Fibroblast of peridontal ligament (primary cell): Measurements from ENCODE around the gene CRACR2B.

Source experiments
- DNase-seq: peaks from one replicate; pipeline ENCODE4 v3.0.0-alpha.2; 2010; ENCODE audit errors: extremely low read depth

CRACR2B gene

GRCh38 chr11:827897-828192 lies at the start of gene CRACR2B:
TSS of gene CRACR2B (plus strand) at chr11:827919. CDS start at chr11:828608, 689 bp downstream.
- DNase-seq, result no peak

GRCh38 chr11:778976-779954 lies 48.5 kb upstream of the CRACR2B start:
- DNase-seq, result no peak

DNA sequence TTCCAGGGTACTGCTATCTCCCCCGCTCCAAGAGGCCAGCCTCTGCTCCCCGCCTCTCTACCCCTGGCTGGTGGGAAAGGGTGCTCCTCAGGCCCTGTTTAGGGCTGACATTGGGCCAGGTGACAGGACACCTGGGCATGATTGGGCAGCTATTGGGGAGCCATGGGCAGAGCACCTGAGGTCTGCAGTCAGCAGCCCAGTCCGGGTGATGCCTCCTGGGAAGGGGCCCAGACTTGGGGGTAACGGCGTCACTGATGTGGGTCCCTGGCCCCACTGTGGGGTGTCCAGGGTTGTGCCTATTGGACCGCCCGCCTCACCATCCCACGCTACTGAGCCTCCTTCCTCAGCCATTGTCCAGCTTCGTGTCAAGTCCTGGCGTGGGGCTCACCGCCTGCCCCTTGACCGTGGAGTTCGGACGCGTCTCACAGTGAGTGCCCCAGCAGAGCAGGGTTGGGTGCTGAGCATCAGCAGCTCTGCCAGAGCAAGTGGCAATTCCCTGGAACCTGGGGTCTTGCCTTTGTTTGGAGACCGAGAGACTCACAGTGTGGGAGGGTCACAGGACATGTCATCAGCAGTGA lies 47.7 kb upstream of the CRACR2B start:
- DNase-seq, result no peak

- DNase-seq, result no peak
These were observed 45.2 kb upstream of the CRACR2B start for GRCh38 chr11:782264-783174.

DNA sequence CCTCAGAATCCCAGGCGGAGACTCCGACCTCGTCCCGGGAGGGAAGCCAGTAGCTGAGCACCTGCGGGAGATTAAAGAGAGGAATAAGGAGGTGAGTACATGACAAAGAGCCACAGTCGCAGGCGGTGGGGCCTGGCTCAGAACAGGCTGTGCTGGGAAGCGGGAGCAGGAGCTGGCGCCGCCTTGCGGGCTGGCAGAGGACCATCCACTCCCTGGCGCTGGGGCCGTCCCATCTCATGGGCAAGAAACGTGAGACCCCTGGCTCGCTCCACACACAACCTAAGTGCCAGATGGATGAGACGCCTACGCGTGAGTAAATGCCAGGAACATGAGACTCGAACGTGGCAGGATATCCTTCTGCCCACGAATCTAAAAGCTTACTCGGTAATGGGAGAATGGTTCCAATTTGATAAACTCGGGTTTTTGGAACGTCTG lies 44.1 kb upstream of the CRACR2B start:
- peak; percentile 95 for DNase-seq

GRCh38 chr11:786235-787083 lies 41.3 kb upstream of the CRACR2B start:
- DNase-seq, result no peak

GRCh38 chr11:787084-787675 lies 40.5 kb upstream of the CRACR2B start:
- DNase-seq, result no peak

DNA sequence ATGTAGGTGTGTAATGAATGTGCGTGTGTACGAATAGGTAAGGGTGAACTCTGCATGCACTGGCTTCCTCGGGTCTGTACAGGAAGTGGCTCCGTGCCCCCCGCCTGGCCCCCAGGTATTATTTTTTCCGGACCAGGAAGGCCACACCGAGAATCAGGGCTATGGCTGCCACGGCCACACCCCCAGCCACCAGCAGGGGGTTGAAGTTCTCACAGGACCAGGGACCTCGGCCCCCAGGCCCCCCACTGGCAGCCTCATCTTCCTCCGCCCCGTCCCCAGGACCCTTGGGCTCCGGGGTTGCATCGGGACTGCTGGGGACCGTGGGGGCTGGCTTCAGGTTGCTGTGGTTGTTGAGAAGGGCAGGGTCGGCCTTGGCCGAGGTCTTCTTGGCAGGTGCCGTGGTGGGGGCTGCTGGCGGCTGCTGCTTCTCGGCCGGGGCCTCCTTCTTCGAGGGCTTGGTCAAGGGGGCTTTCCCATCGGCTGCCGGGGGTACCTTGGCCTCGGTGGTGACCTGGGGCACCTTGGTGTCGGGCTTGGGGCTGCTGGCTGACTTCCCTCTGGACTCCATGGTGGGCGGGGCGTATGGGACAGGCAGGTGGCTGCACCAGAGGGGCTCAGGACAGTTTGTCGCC lies 39.6 kb upstream of the CRACR2B start:
- DNase-seq, result no peak

DNA sequence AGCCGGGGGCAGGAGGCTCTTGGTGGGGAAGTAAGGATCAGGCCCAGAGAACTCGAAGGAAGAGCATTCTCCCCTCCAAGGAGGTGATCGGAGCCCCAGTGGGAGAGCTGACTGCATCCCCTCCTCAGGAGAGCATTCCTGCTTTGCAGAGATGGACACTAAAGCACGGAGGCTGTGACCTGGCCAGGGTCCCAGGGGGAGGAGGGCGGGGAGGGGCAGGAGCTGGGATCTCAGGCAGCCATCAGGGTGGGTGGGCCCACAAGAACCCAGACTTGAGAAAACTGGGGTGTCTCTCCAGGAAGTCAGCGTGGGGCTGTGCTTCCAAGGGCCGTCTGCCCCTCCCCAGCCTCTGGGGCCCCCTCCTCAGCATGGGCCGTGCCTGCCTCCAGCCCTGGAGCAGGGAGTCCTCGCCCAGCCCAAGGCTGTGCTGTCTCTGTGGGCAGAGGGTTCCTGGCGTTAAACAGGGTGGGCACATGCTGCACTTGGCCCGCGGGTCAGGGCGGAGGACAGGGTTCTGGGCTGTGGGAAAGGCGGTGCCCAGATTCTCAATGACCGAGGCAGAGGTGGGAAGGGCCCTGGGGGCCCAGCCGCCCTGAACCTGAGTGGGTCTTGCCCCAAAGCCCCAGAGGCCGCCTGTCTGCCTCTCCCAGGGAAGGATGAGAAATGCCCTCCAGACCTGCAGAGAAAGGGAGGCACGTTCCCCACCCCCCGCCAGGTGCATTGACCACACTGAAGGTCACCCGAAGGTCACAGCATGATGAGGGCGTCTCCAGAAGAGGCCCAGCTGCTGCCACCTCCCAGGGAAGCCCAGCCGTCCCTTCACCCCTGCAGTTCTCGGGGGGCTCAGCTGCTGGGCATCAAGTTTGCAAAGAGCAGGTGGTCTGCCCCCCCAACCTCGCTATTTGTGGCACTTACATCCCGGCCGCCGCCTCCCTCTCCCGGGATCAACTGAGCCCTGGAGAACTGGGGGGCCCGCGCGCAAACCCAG lies 38.5 kb upstream of the CRACR2B start:
- DNase-seq, result no peak

DNA sequence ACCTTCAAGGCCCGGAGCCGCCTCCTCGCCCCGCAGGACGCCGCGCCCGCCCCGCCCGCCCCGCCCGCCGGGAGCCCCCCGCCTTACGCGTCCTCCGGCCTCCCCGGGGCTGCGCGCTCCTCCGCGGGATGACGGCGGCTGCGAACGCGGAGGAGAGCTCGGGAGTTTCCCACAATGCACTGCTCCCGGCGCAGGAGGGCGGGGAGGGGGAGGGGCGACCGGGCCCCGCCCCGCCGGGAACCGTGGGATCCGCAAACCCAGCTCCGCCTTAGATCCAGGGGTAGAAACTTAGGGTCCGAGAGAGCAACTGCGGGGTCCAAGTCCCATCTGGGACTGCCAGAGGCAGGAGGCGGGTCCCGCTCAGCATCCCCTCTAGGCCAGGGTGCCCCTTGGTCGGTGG lies 37.8 kb upstream of the CRACR2B start, which contains the start of gene CEND1:
Gene CEND1 (minus strand): TSS at position 148 of the 400 bp plus-strand sequence. CDS start 1,514 bp downstream, outside the sequence.
- DNase-seq, result peak; percentile 36

GRCh38 chr11:790721-791564 lies 36.8 kb upstream of the CRACR2B start:
- DNase-seq, result no peak

DNA sequence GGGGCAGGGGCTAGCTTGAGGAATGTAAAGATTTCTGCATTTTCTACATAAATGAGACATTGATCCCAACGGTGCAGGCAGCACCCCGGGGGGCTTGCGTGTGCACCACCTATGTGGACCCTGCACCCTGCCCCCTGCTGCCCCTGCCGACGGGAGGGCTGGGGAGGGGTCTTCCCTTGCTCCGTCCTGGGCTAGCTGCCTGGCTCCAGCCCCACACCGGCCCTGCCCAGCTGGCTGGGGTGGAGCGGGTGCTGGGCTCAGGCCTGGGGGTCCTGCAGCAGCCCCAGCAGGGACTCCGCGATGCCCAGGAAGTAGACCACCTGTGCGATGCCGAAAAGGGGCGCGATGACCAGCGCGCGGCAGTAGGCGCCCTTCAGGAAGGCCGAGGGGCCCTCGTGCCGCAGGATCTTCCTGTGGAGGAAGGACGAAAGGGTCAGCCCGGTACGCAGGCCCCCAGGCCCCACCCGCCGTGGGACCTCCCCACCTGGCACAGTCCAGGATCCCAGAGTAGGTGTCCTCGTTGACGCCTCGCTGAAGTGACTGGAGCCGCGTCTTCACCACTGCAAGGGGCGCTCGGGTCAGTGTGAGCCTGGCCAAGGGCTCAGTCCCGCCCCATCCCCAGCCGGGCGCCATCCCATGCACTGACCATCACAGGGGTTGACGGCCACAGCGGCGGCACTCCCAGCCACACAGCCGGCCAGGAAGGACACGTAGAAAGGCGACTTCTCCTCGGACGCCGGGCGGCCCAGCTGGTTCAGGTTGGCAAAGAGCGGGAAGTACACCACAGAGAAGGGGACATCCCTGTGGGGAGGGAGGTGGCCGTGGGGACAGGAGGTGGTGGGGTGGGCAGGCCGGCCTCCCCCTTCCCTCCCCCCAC lies 35.8 kb upstream of the CRACR2B start:
- no peak for DNase-seq

DNA sequence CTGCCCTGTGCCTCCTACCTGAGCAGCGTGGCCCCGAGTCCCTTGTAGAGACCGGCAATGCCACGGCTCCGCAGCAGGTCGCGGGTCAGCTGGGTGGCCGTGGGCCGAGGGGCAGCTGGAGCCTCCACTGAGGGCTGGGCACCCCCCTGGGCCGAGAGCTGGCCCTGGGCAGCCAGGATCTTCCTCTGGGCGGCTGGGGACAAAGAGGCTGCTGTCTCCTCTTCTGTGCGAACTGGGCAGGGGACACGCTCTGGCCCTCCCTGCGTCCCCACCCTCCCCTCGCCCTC lies 35.2 kb upstream of the CRACR2B start:
- no peak for DNase-seq

- DNase-seq, result no peak
These were observed 34.8 kb upstream of the CRACR2B start for GRCh38 chr11:792873-793272.

DNA sequence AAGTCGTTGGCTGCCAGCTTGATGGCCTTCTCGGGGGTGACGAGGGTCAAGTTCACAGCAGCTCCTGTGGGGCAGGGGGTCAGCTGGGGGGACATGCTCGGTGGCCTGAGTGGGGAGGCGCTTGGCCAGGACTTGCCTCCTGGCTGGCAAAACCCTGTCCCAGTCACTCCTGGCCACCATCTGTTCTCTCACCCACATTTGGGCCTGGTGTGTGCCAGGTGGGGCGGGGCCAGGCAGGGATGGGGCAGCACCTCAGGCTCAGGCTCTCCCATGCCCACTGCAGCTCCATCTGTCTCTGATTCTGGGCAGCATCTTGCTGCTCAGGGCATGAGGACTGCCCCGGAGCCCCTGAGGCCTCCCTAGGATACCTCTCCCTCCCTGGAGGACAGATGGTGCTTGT lies 34.2 kb upstream of the CRACR2B start:
- DNase-seq, result no peak

GRCh38 chr11:794013-794765 lies 33.5 kb upstream of the CRACR2B start:
- no peak for DNase-seq
